ENCODE data around the gene AP1M2.

DNA sequence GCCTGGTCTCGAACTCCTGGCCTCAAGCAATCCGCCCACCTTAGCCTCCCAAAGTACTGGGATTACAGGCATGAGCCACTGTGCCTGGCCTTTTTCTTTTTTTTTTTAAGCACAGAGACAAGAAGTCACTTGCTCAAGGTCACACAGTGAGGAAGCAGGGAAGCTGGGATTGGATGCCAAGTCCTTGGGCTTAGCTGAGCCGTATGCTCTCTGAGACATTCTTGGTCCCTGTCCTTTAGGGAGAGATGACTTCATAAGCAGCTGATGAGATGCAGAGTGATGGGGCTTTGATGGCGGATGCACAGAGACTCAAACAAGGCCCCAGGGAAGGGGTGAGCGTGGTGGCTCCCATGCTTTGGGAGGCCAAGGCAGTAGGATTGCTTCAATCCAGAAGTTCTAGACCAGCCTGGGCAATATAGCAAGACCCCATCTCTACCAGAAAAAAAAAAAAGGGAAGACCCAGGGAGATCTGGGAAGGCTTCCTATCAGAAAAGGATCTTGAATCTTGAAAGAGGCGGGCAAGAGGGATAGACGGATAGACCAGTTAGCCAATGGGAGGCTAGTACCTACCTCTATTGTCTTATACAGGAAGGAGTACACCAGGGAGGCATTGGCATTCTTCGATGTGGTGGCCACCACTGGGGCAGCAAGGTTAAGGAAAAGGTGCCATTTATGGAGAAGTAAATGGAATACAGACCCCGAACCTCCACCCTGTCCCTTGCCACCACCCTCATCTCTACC lies 3.9 kb downstream of the AP1M2 start:
- TF ChIP-seq RELA (CRISPR knock-in tag; IDR thresholded peaks at IDR 0.05; ENCODE audit: borderline replicate concordance) (no peak), NFE2L1 (CRISPR knock-in tag; IDR thresholded peaks at IDR 0.05) (no peak), ZBTB21 (CRISPR knock-in tag; IDR thresholded peaks at IDR 0.05; ENCODE audit: borderline replicate concordance) (no peak), ESRRA (CRISPR knock-in tag; IDR thresholded peaks at IDR 0.05; ENCODE audit: borderline replicate concordance) (no peak), SMAD3 (CRISPR knock-in tag; IDR thresholded peaks at IDR 0.05; ENCODE audit: borderline replicate concordance) (no peak)
- TF ChIP-seq, protein P1, sequence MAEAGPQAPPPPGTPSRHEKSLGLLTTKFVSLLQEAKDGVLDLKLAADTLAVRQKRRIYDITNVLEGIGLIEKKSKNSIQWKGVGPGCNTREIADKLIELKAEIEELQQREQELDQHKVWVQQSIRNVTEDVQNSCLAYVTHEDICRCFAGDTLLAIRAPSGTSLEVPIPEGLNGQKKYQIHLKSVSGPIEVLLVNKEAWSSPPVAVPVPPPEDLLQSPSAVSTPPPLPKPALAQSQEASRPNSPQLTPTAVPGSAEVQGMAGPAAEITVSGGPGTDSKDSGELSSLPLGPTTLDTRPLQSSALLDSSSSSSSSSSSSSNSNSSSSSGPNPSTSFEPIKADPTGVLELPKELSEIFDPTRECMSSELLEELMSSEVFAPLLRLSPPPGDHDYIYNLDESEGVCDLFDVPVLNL (CRISPR knock-in tag; IDR thresholded peaks at IDR 0.05; ENCODE audit: borderline replicate concordance, low read depth), result no peak
- TF ChIP-seq, protein P2, sequence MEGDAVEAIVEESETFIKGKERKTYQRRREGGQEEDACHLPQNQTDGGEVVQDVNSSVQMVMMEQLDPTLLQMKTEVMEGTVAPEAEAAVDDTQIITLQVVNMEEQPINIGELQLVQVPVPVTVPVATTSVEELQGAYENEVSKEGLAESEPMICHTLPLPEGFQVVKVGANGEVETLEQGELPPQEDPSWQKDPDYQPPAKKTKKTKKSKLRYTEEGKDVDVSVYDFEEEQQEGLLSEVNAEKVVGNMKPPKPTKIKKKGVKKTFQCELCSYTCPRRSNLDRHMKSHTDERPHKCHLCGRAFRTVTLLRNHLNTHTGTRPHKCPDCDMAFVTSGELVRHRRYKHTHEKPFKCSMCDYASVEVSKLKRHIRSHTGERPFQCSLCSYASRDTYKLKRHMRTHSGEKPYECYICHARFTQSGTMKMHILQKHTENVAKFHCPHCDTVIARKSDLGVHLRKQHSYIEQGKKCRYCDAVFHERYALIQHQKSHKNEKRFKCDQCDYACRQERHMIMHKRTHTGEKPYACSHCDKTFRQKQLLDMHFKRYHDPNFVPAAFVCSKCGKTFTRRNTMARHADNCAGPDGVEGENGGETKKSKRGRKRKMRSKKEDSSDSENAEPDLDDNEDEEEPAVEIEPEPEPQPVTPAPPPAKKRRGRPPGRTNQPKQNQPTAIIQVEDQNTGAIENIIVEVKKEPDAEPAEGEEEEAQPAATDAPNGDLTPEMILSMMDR (IDR thresholded peaks at IDR 0.05), result no peak

Measured in WTC11 (cell line).